ENCODE measurements around the gene NBL1. TPM values are rescaled to one million over a fixed set of nuclear protein-coding genes. Genes with fewer than 3 reads are reported as not detected.

The NBL1 gene
- total and polyA plus RNA-seq, 9 of the 15 experiments (the other 6 are each of a cell fraction or from before 2014, with no cell fraction given), result 0.10 to 3.7 (median 1.8) TPM; not detected in 1

DNA sequence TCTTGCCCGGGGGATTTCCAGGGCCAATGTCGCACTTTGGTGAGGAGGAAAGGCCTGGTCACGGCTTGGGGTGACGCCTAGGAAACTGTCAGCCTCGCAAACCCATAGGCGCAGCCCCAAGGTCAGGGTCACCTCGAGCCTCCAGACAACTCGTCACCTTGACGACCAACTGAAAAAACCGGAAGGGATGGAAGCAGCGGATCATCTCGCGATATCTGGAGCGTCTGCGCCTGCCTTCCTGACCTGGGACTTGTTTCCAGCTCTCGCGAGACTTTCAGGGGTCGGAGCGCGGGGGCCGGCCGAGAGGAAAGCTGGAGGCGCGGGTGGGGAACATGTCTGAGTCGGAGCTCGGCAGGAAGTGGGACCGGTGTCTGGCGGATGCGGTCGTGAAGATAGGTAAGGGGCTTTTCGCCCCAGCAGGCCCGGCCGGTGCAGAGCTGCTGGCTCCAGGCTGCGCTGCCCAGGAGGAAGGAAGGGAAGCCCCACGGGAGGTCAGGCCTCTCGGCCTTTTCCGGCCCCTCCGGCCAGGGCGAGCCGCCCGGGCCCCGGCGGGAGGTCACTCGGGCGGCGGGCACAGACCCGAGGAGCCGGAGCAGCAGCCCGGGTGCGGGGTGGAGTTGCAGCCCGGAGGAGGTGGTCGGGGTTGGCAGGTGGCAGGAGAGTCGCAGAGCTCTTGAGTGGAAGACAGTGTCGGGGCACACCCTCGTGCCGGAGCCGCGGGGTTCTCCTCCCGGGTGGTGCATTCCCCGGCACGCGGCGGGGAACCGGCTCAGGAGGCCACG is 47.2 kb upstream of the NBL1 start:
- Histone ChIP-seq H3K4me3 (peak overlapping the region; percentile 78), H3K4me1 (replicated peaks in 1 of 2; ENCODE audit: control insufficient read depth in 2 of 2, insufficient read depth in 2 of 2, low read length in 2 of 2) (peaks cover 13 to 34% of the 10 kb centered on the region in 2 experiments), H3K4me2 (ENCODE audit: insufficient read depth, low read length) (peak overlapping the region; percentile 92), H2AFZ (ENCODE audit: low read depth, low read length) (peak overlapping the region; percentile 92), H3K79me2 (ENCODE audit: control insufficient read depth, insufficient read depth, low read length) (peaks cover 61% of the 10 kb centered on the region), H3K36me3 (ENCODE audit: control insufficient read depth, insufficient read depth, low read length) (peaks cover 41% of the 10 kb centered on the region), H3K9me3 (replicated peaks; ENCODE audit: control insufficient read depth, insufficient read depth, low read depth, low read length) (no peaks in the 10 kb centered on the region), H3K9me1 (ENCODE audit: control insufficient read depth, insufficient read depth, low read length) (peaks cover 6% of the 10 kb centered on the region), H3K27ac (ENCODE audit: extremely low read depth, low read depth, low read length) (peak overlapping the region; percentile 93), H4K20me1 (replicated peaks; ENCODE audit: control insufficient read depth, insufficient read depth, low read length) (peaks cover 18% of the 10 kb centered on the region), H3K27me3 (ENCODE audit: control insufficient read depth in 2 of 2, insufficient read depth in 2 of 2, low read length in 2 of 2) (no peaks in the 10 kb centered on the region), H3K9ac (ENCODE audit: insufficient read depth in 1 of 2, low read depth in 2 of 2, low read length in 2 of 2) (peak overlapping the region; percentile 93 to 97)
- peak; percentile 100 for FAIRE-seq
- CTCF ChIA-PET (ENCODE audit: low intra/inter-chr PET ratio), result no interaction called here
- in situ Hi-C loops (cut with MboI) (no loop called here), intact Hi-C loops (cut with micrococcal nuclease) (no loop called here)
- ATAC-seq, result peak; percentile 95
- BruUV-seq (replicated peaks), result no TSS peak
- WGBS (ENCODE audit: insufficient coverage, low coverage, missing lambda C conversion rate), result under 1% methylated on average over 60 of the region's 65 CpGs
- peak; percentile 97 to 100 (median 98) for DNase-seq (ENCODE audit: extremely low read depth in 1 of 4, low spot score in 3 of 4)
- POLR2A ChIA-PET, result interaction anchor here (0.6 to 4.1 kb wide), 16 partner anchors 9 to 581 kb away, joined by 3 to 17 read pairs (median 4); no protein-coding TSS in a partner anchor
- peak; percentile 98 for TF ChIP-seq RFX1 (IDR thresholded peaks at IDR 0.05)
- TF ChIP-seq HNRNPH1 (optimal IDR thresholded peaks at IDR 0.05; ENCODE audit: low read depth, low read length), result no peak
- no peak for TF ChIP-seq ATF6 (CRISPR knock-in tag; IDR thresholded peaks at IDR 0.05)
- TF ChIP-seq PREB (CRISPR knock-in tag; IDR thresholded peaks at IDR 0.05), result no peak
- TF ChIP-seq NBN (IDR thresholded peaks at IDR 0.05; ENCODE audit: low read depth), result peak; percentile 11; the same call in 1 of the 2 replicates
- TF ChIP-seq, protein P1, sequence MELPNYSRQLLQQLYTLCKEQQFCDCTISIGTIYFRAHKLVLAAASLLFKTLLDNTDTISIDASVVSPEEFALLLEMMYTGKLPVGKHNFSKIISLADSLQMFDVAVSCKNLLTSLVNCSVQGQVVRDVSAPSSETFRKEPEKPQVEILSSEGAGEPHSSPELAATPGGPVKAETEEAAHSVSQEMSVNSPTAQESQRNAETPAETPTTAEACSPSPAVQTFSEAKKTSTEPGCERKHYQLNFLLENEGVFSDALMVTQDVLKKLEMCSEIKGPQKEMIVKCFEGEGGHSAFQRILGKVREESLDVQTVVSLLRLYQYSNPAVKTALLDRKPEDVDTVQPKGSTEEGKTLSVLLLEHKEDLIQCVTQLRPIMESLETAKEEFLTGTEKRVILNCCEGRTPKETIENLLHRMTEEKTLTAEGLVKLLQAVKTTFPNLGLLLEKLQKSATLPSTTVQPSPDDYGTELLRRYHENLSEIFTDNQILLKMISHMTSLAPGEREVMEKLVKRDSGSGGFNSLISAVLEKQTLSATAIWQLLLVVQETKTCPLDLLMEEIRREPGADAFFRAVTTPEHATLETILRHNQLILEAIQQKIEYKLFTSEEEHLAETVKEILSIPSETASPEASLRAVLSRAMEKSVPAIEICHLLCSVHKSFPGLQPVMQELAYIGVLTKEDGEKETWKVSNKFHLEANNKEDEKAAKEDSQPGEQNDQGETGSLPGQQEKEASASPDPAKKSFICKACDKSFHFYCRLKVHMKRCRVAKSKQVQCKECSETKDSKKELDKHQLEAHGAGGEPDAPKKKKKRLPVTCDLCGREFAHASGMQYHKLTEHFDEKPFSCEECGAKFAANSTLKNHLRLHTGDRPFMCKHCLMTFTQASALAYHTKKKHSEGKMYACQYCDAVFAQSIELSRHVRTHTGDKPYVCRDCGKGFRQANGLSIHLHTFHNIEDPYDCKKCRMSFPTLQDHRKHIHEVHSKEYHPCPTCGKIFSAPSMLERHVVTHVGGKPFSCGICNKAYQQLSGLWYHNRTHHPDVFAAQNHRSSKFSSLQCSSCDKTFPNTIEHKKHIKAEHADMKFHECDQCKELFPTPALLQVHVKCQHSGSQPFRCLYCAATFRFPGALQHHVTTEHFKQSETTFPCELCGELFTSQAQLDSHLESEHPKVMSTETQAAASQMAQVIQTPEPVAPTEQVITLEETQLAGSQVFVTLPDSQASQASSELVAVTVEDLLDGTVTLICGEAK (IDR thresholded peaks at IDR 0.05), result peak; percentile 72
- TF ChIP-seq, protein P1 (CRISPR knock-in tag; IDR thresholded peaks at IDR 0.05), result no peak
- TF ChIP-seq ZNF785 (CRISPR knock-in tag; IDR thresholded peaks at IDR 0.05), result no peak
- peak; percentile 47; the same call in 1 of the 2 replicates for TF ChIP-seq ATF1 (CRISPR knock-in tag; IDR thresholded peaks at IDR 0.05)
- TF ChIP-seq ATF1 (tag; IDR thresholded peaks at IDR 0.05), result peak; percentile 93
